Caco-2 (cell line): ENCODE measurements around the gene LRMDA. TPM values are rescaled to one million over a fixed set of nuclear protein-coding genes. Genes with fewer than 3 reads are reported as not detected.

Source experiments
- BruUV-seq: library from RNA; stranded (reverse); fragments of 400-500 nt; replicated peaks from 2 replicates; lab custom pipeline; 2021; lab: Mats Ljungman, UMichigan
- CTCF ChIA-PET: fragments of 300-600 bp; sonication (Branson Sonifier 250); formaldehyde crosslinking; loops from one replicate; lab custom pipeline; 2022; ENCODE audit warnings: antibody characterized with exemption; lab: Charles Lee
- POLR2A ChIA-PET: fragments of 300-600 bp; sonication (Branson Sonifier 250); formaldehyde crosslinking; loops from one replicate; lab custom pipeline; 2022; ENCODE audit warnings: antibody characterized with exemption; lab: Charles Lee
- DNase-seq, 2 experiments: peaks; one replicate each; pipeline versions ENCODE4 v3.0.0 to v3.0.0-alpha.2; 2020 to 2022
- H3K27me3 ChIP-seq: replicated peaks from 2 replicates; pipeline ENCODE4 v1.6.0; 2011; ENCODE audit warnings: low read length; ENCODE audit not compliant: control insufficient read depth, insufficient read depth
- H3K36me3 ChIP-seq: 2 replicates; pipeline ENCODE4 v1.5.1; 2011; ENCODE audit warnings: low read length; ENCODE audit not compliant: control insufficient read depth, insufficient read depth
- H3K4me1 ChIP-seq: fragments of 250-450 bp; sonication (Bioruptor Pico); 2 replicates; pipeline ENCODE4 v1.5.1; 2020; ENCODE audit warnings: mild to moderate bottlenecking
- H3K4me3 ChIP-seq: 2 replicates; pipeline ENCODE4 v1.5.1; 2011; ENCODE audit warnings: low read depth, mild to moderate bottlenecking, control low read depth, low read length
- H3K9me3 ChIP-seq: fragments of 250-450 bp; sonication (Bioruptor Pico); 2 replicates; pipeline ENCODE4 v1.5.1; 2020; ENCODE audit warnings: mild to moderate bottlenecking, moderate library complexity
- H3K27ac Mint-ChIP-seq: one replicate; pipeline ENCODE4 v1.8.0; 2022; ENCODE audit warnings: mixed read lengths; ENCODE audit not compliant: unreplicated experiment
- H3K27me3 Mint-ChIP-seq: one replicate; pipeline ENCODE4 v1.8.0; 2022; ENCODE audit warnings: mixed read lengths; ENCODE audit not compliant: insufficient read depth, unreplicated experiment
- H3K36me3 Mint-ChIP-seq: one replicate; pipeline ENCODE4 v1.8.0; 2022; ENCODE audit warnings: mild to moderate bottlenecking, mixed read lengths; ENCODE audit not compliant: insufficient read depth, unreplicated experiment
- H3K4me1 Mint-ChIP-seq: one replicate; pipeline ENCODE4 v1.8.0; 2022; ENCODE audit warnings: low read depth, mixed read lengths; ENCODE audit not compliant: unreplicated experiment
- H3K4me3 Mint-ChIP-seq: one replicate; pipeline ENCODE4 v1.8.0; 2022; ENCODE audit warnings: mild to moderate bottlenecking, moderate library complexity, mixed read lengths; ENCODE audit not compliant: unreplicated experiment
- H3K9me3 Mint-ChIP-seq: one replicate; pipeline ENCODE4 v1.8.0; 2022; ENCODE audit warnings: mixed read lengths; ENCODE audit not compliant: unreplicated experiment
- CTCF ChIP-seq, 2 experiments: fragments of 200-600 bp in 1 of 2; IDR thresholded peaks; 1 replicate in 1 of 2; 2 replicates in 1 of 2; pipeline versions ENCODE4 v1.5.1 to v1.8.0; 2011 to 2022; ENCODE audit warnings: antibody characterized with exemption in 1 of 2, control low read depth in 1 of 2, inconsistent platforms in 1 of 2, low read depth in 1 of 2, low read length in 1 of 2, mild to moderate bottlenecking in 1 of 2, moderate library complexity in 1 of 2; ENCODE audit not compliant: insufficient read depth in 1 of 2, severe bottlenecking in 1 of 2, unreplicated experiment in 1 of 2
- intact Hi-C: fragments of 100-400 bp; cut with micrococcal nuclease; formaldehyde crosslinking; loops from one replicate; pipeline ENCODE4 v1.10.0; 2022; ENCODE audit not compliant: unreplicated experiment
- total RNA-seq: library from RNA; stranded (reverse); gene quantifications from 2 replicates; pipeline ENCODE4 v1.2.3, GENCODE V29; 2022

The LRMDA gene
- total RNA-seq, 1 experiment from 2014 or later, result 18.5 TPM

- Histone ChIP-seq H3K9me3 (peaks cover 4% of the 10 kb centered on the region; the same call in 1 of the 2 replicates), H3K36me3 (no peaks in the 10 kb centered on the region), H3K4me1 (no peaks in the 10 kb centered on the region), H3K4me3 (no peak overlapping the region), H3K27me3 (no peaks in the 10 kb centered on the region)
- no peak overlapping the region for H3K27ac Mint-ChIP-seq
- intact Hi-C loops, result no loop called here
- CTCF ChIA-PET, result no interaction called here
- H3K4me1 Mint-ChIP-seq, result no peaks in the 10 kb centered on the region
- DNase-seq, result no peak
- no peak for TF ChIP-seq CTCF (IDR thresholded peaks at IDR 0.05; ENCODE audit: insufficient read depth in 1 of 2, low read depth in 1 of 2, low read length in 1 of 2, severe bottlenecking in 1 of 2, unreplicated experiment in 1 of 2)
- H3K27me3 Mint-ChIP-seq, result no peaks in the 10 kb centered on the region
- H3K9me3 Mint-ChIP-seq, result no peaks in the 10 kb centered on the region
- no peaks in the 10 kb centered on the region for H3K36me3 Mint-ChIP-seq
- no TSS peak for BruUV-seq
- H3K4me3 Mint-ChIP-seq, result no peak overlapping the region
- POLR2A ChIA-PET, result no interaction called here
These were observed 55.2 kb downstream of the LRMDA start for GRCh38 chr10:75486591-75486990.

- no peak overlapping the region for H3K27ac Mint-ChIP-seq
- TF ChIP-seq CTCF (IDR thresholded peaks at IDR 0.05; ENCODE audit: insufficient read depth in 1 of 2, low read depth in 1 of 2, low read length in 1 of 2, severe bottlenecking in 1 of 2, unreplicated experiment in 1 of 2), result no peak
These were observed 55.8 kb downstream of the LRMDA start for GRCh38 chr10:75487087-75487754.

GRCh38 chr10:75487755-75488125 is 56.3 kb downstream of the LRMDA start:
- Mint-ChIP-seq H3K27ac (no peak overlapping the region), H3K36me3 (no peaks in the 10 kb centered on the region), H3K4me1 (no peaks in the 10 kb centered on the region), H3K27me3 (no peaks in the 10 kb centered on the region), H3K4me3 (no peak overlapping the region), H3K9me3 (no peaks in the 10 kb centered on the region)
- Histone ChIP-seq H3K4me1 (no peaks in the 10 kb centered on the region), H3K4me3 (no peak overlapping the region), H3K36me3 (no peaks in the 10 kb centered on the region), H3K27me3 (no peaks in the 10 kb centered on the region), H3K9me3 (peaks cover 4% of the 10 kb centered on the region; the same call in 1 of the 2 replicates)
- no TSS peak for BruUV-seq
- CTCF ChIA-PET, result no interaction called here
- DNase-seq, result no peak
- POLR2A ChIA-PET, result no interaction called here
- TF ChIP-seq CTCF (IDR thresholded peaks at IDR 0.05; ENCODE audit: insufficient read depth in 1 of 2, low read depth in 1 of 2, low read length in 1 of 2, severe bottlenecking in 1 of 2, unreplicated experiment in 1 of 2), result no peak
- intact Hi-C loops, result no loop called here

More at GRCh38 chr10:75487087-75487754, 55.8 kb downstream of the LRMDA start:
- no peak for DNase-seq
- no peaks in the 10 kb centered on the region for H3K4me1 Mint-ChIP-seq
- no peaks in the 10 kb centered on the region for H3K9me3 Mint-ChIP-seq
- Histone ChIP-seq H3K4me3 (no peak overlapping the region), H3K36me3 (no peaks in the 10 kb centered on the region), H3K9me3 (peaks cover 4% of the 10 kb centered on the region; the same call in 1 of the 2 replicates), H3K27me3 (no peaks in the 10 kb centered on the region), H3K4me1 (no peaks in the 10 kb centered on the region)
- POLR2A ChIA-PET, result no interaction called here
- intact Hi-C loops, result no loop called here
- BruUV-seq, result no TSS peak
- no peaks in the 10 kb centered on the region for H3K36me3 Mint-ChIP-seq
- H3K4me3 Mint-ChIP-seq, result no peak overlapping the region
- H3K27me3 Mint-ChIP-seq, result no peaks in the 10 kb centered on the region
- CTCF ChIA-PET, result no interaction called here
